Fibroblast of villous mesenchyme (primary cell): ENCODE measurements around the gene CD302. TPM values are rescaled to one million over a fixed set of nuclear protein-coding genes. Genes with fewer than 3 reads are reported as not detected.
A peak's percentile ranks its signal among the peaks of the same experiment; 100 is the strongest.

ENCODE experiments used
- DNase-seq: peaks from one replicate; pipeline ENCODE4 v3.0.0-alpha.2; 2010; ENCODE audit warnings: low read depth
- H3K4me3 ChIP-seq: 2 replicates; pipeline ENCODE4 v1.5.1; 2011; ENCODE audit warnings: low read depth, mild to moderate bottlenecking, low read length
- total RNA-seq: library from RNA; depleted of rRNA; stranded (reverse); fragments of >200 nt; gene quantifications from 2 replicates; pipeline ENCODE4 v1.2.3, GENCODE V29; 2012
- TF ChIP-seq, protein P1 (sequence below): IDR thresholded peaks from 2 replicates; pipeline ENCODE4 v1.5.1; 2012; ENCODE audit warnings: low read depth, mild to moderate bottlenecking, low read length; ENCODE audit not compliant: insufficient read depth

Gene CD302
- total RNA-seq, 1 donor = 13.4 TPM

DNA sequence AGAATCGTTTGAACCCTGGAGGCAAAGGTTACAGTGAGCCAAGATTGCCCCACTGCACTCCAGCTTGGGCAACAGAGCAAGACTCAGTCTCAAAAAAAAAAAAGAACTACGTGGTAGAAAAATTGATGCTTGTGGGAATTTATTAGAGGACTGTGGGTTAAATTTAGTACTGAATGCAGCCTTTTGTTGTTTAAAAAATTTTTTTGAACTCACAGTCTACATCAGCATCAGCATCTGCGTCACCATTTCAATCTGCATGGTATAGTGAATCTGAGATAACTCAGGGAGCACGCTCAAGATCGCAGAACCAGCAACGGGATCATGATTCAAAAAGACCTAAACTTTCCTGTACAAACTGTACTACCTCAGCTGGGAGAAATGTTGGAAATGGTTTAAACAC lies 55.2 kb downstream of the CD302 start:
- DNase-seq = no peak
- H3K4me3 ChIP-seq = no peak overlapping the region
- TF ChIP-seq, protein P1, sequence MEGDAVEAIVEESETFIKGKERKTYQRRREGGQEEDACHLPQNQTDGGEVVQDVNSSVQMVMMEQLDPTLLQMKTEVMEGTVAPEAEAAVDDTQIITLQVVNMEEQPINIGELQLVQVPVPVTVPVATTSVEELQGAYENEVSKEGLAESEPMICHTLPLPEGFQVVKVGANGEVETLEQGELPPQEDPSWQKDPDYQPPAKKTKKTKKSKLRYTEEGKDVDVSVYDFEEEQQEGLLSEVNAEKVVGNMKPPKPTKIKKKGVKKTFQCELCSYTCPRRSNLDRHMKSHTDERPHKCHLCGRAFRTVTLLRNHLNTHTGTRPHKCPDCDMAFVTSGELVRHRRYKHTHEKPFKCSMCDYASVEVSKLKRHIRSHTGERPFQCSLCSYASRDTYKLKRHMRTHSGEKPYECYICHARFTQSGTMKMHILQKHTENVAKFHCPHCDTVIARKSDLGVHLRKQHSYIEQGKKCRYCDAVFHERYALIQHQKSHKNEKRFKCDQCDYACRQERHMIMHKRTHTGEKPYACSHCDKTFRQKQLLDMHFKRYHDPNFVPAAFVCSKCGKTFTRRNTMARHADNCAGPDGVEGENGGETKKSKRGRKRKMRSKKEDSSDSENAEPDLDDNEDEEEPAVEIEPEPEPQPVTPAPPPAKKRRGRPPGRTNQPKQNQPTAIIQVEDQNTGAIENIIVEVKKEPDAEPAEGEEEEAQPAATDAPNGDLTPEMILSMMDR = no peak

DNA sequence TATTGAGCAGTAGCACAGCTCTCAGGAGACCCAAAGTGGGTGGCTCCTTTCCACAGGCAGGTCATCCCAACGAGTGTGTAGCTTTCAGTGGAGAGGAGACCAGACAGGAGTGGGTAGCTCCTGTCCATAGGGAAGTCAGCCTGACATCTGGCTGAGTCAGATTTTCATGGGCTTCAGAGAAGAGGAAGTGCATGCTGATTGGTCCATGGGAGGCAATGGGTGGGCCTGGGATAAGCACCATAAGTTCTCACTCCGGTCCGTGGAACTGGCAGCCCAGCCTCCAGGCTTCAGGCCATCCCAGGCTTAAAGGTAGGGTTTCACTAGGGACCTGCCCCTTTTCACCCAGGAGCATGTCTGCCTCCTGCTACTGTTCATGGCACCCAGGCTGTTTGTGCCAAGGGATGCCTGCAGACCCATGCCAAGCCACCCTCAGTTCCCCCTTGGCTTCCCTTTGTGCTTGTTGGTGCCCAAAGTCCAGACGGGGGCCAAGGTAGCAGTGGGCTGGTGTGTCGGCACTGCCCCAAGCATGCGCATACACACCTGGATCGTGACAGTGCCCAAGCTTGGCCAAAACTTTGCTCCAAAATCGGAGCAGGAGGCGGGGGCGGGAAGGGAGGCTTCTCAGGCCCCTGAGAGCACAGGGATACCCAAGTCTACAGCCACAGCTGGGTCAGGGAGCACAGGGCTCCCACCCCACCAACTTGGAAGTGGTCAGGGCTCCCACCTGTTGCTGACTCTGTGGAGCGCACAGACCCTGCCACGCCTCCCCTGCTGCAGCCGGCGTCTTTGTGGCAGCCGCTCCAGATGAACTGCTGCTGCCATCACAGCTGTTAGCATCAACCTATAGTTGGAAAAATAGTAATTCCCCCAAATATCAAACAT lies 59.3 kb downstream of the CD302 start:
- DNase-seq = no peak
- TF ChIP-seq, protein P1 = no peak
- H3K4me3 ChIP-seq = no peak overlapping the region

DNA sequence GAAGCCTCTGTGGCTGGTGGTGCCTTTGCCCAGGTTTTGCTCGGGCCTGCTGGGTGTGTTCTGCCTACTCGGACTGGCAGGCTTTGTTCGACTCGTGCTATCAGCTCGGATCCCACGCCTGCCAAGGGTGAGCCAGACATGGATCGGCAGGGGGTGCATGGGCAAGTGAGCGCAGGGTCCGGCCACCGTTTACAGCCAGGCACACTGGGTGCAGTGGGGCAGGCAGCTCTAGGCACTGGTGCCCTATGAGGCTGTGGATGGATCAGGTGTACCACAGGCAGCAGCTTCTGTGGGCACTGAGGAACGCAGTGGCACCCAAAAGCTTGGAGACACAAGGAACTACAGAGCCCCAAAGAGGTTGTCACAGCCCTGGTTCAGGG lies 60.1 kb downstream of the CD302 start:
- no peak overlapping the region for H3K4me3 ChIP-seq
- TF ChIP-seq, protein P1 = no peak

DNA sequence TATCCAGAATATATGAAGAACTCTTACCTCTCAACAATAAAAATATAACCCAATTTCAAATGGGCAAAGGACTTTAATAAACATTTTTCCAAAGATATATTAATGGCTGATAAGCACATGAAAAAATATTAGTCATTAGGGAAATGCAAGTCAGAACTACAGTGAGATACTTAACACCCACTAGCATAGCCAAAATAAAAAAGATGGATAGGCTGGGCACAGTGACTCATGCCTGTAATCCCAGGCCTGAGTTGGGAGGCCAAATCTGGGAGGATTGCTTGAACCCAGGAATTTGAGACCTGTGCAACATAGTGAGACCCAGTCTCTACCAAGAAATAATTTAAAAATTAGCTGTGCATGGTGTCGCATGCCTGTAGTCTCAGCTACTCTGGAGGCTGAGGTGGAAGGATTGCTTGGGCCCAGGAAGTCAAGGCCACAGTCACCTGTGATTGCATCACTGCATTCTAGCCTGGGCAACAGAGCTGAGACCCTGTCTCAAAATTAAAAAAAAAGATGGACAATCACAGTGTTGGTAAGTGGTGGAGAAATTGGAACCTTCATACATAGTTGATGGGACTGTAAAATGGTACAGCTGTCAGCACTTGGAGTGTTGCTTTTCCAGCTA lies 60.6 kb downstream of the CD302 start:
- TF ChIP-seq, protein P1 = no peak
- no peak overlapping the region for H3K4me3 ChIP-seq
- DNase-seq = peak; percentile 10

More for the DNA sequence above, 60.1 kb downstream of the CD302 start:
- DNase-seq = no peak

DNA sequence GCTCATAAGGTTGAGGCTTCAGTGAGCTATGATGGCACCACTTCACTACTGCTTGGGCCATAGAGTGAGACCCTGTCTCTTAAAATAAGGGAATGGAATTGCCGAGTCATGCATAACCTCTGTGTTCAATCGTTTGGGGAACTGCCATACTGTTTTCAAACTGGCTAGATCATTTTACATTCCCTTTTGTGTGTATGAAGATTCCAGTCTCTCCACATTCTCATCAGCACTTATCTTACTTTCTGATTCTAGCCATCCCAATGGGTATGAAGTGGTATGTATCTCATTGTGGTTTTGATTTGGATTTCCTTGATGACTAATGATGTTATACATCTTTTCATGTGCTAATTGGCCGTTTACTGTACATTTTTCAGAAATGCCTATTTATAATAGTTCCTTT lies 62.0 kb downstream of the CD302 start:
- H3K4me3 ChIP-seq = no peak overlapping the region
- peak; percentile 24 for DNase-seq
- TF ChIP-seq, protein P1 = no peak

DNA sequence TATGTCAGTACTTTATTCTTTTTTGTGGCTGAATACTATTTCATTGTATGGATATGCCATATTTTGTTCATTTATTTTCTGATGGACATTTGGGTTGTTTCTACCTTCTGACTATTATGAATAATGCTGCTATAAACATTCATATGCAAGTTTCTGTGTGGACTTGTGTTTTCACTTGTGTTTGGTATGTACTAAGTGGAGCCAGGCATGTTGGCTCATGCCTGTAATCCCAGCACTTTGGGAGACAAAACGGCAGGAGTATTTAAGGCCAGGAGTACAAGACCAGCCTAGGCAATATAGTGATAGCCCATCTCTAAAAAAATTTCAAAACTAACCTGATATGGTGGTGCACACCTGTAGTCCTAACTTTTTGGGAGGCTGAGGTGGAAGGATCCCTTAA lies 62.4 kb downstream of the CD302 start:
- no peak for DNase-seq
- no peak overlapping the region for H3K4me3 ChIP-seq
- TF ChIP-seq, protein P1 = no peak
